HepG2 (cell line): Measurements from ENCODE around the gene VPS29. TPM values are rescaled to one million over a fixed set of nuclear protein-coding genes. Genes with fewer than 3 reads are reported as not detected.

Experiments used
- ATF1 ChIP-seq: IDR thresholded peaks from 2 replicates; pipeline ENCODE4 v1.6.1; 2016; ENCODE audit warnings: mild to moderate bottlenecking, control low read depth
- BORCS8-MEF2B ChIP-seq: sonication (generic); formaldehyde crosslinking; IDR thresholded peaks from 2 replicates; pipeline ENCODE4 v1.8.0; 2022; ENCODE audit warnings: mild to moderate bottlenecking, missing genetic modification reagents
- CCAR2 ChIP-seq: fragments of 200-400 bp; formaldehyde crosslinking; optimal IDR thresholded peaks from 2 replicates; pipeline ENCODE3; 2018; ENCODE audit warnings: low read depth, mild to moderate bottlenecking, low read length, moderate library complexity
- CEBPG ChIP-seq: IDR thresholded peaks from 2 replicates; pipeline ENCODE4 v1.6.1; 2016
- FLYWCH1 ChIP-seq: sonication (generic); formaldehyde crosslinking; IDR thresholded peaks from 2 replicates; pipeline ENCODE4 v1.8.1; 2023; ENCODE audit warnings: mild to moderate bottlenecking, missing genetic modification reagents
- FOSL1 ChIP-seq: sonication (generic); formaldehyde crosslinking; IDR thresholded peaks from 2 replicates; pipeline ENCODE4 v1.9.0; 2021; ENCODE audit warnings: missing genetic modification reagents, borderline replicate concordance
- GABPA ChIP-seq, 2 experiments: IDR thresholded peaks; 2 replicates each; pipeline ENCODE4 v1.6.1; 2011 to 2016; ENCODE audit warnings: low read depth in 2 of 2, low read length in 1 of 2, missing biosample characterization in 1 of 2, missing genetic modification characterization in 1 of 2
- GLI4 ChIP-seq: sonication (generic); formaldehyde crosslinking; IDR thresholded peaks from 2 replicates; pipeline ENCODE4 v1.5.1; 2020; ENCODE audit warnings: missing genetic modification reagents, mild to moderate bottlenecking, moderate library complexity, borderline replicate concordance
- HMG20B ChIP-seq: conservative IDR thresholded peaks from 2 replicates; pipeline ENCODE4 v1.6.1; 2016; ENCODE audit warnings: missing genetic modification reagents, missing compliant biosample characterization
- HMGA1 ChIP-seq: sonication (generic); formaldehyde crosslinking; conservative IDR thresholded peaks from 2 replicates; pipeline ENCODE4 v1.4.0; 2020; ENCODE audit warnings: missing genetic modification reagents
- HNRNPUL1 ChIP-seq: fragments of 200-400 bp; formaldehyde crosslinking; IDR thresholded peaks from 2 replicates; pipeline ENCODE4 v1.6.1; 2017; ENCODE audit warnings: low read depth, mild to moderate bottlenecking, low read length, moderate library complexity
- KDM2A ChIP-seq: sonication (generic); formaldehyde crosslinking; IDR thresholded peaks from 2 replicates; pipeline ENCODE4 v1.4.0; 2020; ENCODE audit warnings: low read depth, missing genetic modification reagents, borderline replicate concordance
- LCORL ChIP-seq, 2 experiments: fragments of 450-650 bp in 1 of 2; sonication (generic) in 1 of 2; formaldehyde crosslinking in 1 of 2; IDR thresholded peaks; 2 replicates each; pipeline versions ENCODE4 v1.5.0 to v1.6.1; 2017 to 2020; ENCODE audit warnings: antibody characterized with exemption in 1 of 2, missing genetic modification reagents in 1 of 2
- PLRG1 ChIP-seq: fragments of 450-650 bp; conservative IDR thresholded peaks from 2 replicates; pipeline ENCODE4 v1.6.1; 2016
- POLR2G ChIP-seq: fragments of 200-400 bp; formaldehyde crosslinking; IDR thresholded peaks from 2 replicates; pipeline ENCODE4 v1.6.1; 2018; ENCODE audit warnings: mild to moderate bottlenecking, low read depth, low read length, moderate library complexity
- RFXAP ChIP-seq: sonication (generic); formaldehyde crosslinking; IDR thresholded peaks from 2 replicates; pipeline ENCODE4 v1.4.0; 2020; ENCODE audit warnings: missing genetic modification reagents, borderline replicate concordance
- SIX1 ChIP-seq: sonication (generic); formaldehyde crosslinking; IDR thresholded peaks from 2 replicates; pipeline ENCODE4 v1.4.0; 2020; ENCODE audit warnings: missing genetic modification reagents, borderline replicate concordance
- SMAD1 ChIP-seq: sonication (generic); formaldehyde crosslinking; IDR thresholded peaks from 2 replicates; pipeline ENCODE4 v1.4.0; 2020; ENCODE audit warnings: missing genetic modification reagents, low read depth, mild to moderate bottlenecking, borderline replicate concordance
- TAF1 ChIP-seq: sonication (generic); formaldehyde crosslinking; IDR thresholded peaks from 2 replicates; pipeline ENCODE4 v1.4.0; 2020; ENCODE audit warnings: missing genetic modification reagents
- TOPORS ChIP-seq: sonication (generic); formaldehyde crosslinking; IDR thresholded peaks from 2 replicates; pipeline ENCODE4 v1.8.0; 2023; ENCODE audit warnings: mild to moderate bottlenecking, missing genetic modification reagents
- XRCC5 ChIP-seq: fragments of 200-400 bp; formaldehyde crosslinking; optimal IDR thresholded peaks from 2 replicates; pipeline ENCODE3; 2017; ENCODE audit warnings: mild to moderate bottlenecking, low read length
- ZBTB3 ChIP-seq: sonication (generic); formaldehyde crosslinking; IDR thresholded peaks from 2 replicates; pipeline ENCODE4 v1.4.0; 2020; ENCODE audit warnings: low read depth, mild to moderate bottlenecking, moderate library complexity, missing genetic modification reagents, borderline replicate concordance
- ZFX ChIP-seq: sonication (generic); formaldehyde crosslinking; IDR thresholded peaks from 2 replicates; pipeline ENCODE4 v1.4.0; 2020; ENCODE audit warnings: mild to moderate bottlenecking, low read depth, missing genetic modification reagents, moderate library complexity
- ZNF263 ChIP-seq: sonication (generic); formaldehyde crosslinking; IDR thresholded peaks from 2 replicates; pipeline ENCODE4 v1.4.0; 2020; ENCODE audit warnings: missing genetic modification reagents
- ZNF558 ChIP-seq: sonication (generic); formaldehyde crosslinking; IDR thresholded peaks from 2 replicates; pipeline ENCODE4 v1.9.0; 2022; ENCODE audit warnings: mild to moderate bottlenecking, missing genetic modification reagents, borderline replicate concordance
- ZNF709 ChIP-seq: sonication (generic); formaldehyde crosslinking; IDR thresholded peaks from 2 replicates; pipeline ENCODE4 v1.5.0; 2020; ENCODE audit warnings: mild to moderate bottlenecking, missing genetic modification reagents
- polyA plus RNA-seq, 8 experiments: library from polyadenylated mRNA; depleted of rRNA in 3 of 8; stranded (reverse) in 7 of 8; unstranded in 1 of 8; fragments of >200 nt; fragmentation: Illumina TruSeq in 4 of 8; extraction: Trizol in 4 of 8; gene quantifications; 2 replicates each; pipeline versions ENCODE4 v1.2.1 to v1.2.3, GENCODE V29; 2011 to 2016; ENCODE audit warnings: low read depth in 4 of 8, missing spikeins in 1 of 8, mixed read lengths in 1 of 8; ENCODE audit not compliant: insufficient read depth in 1 of 8
- total RNA-seq, 5 experiments: library from RNA; depleted of rRNA; stranded (reverse); fragments of >200 nt; fragmentation: Illumina TruSeq; extraction: Trizol; gene quantifications; 2 replicates each; pipeline ENCODE4 v1.2.3, GENCODE V29; 2016; ENCODE audit warnings: low read depth in 1 of 5
- TF ChIP-seq, protein P1 (sequence below): sonication (generic); formaldehyde crosslinking; IDR thresholded peaks from 2 replicates; pipeline ENCODE4 v1.9.0; 2021; ENCODE audit warnings: missing genetic modification reagents, borderline replicate concordance
- TF ChIP-seq, protein P2 (sequence below): sonication (generic); formaldehyde crosslinking; IDR thresholded peaks from 2 replicates; pipeline ENCODE4 v1.5.1; 2020; ENCODE audit warnings: mild to moderate bottlenecking, missing genetic modification reagents, moderate library complexity
- TF ChIP-seq, protein P3 (sequence below): sonication (generic); formaldehyde crosslinking; IDR thresholded peaks from 2 replicates; pipeline ENCODE4 v1.5.0; 2020; ENCODE audit warnings: mild to moderate bottlenecking, missing genetic modification reagents

The VPS29 gene
- total and polyA plus RNA-seq, 2 of the 13 experiments (the other 11 are each of a cell fraction or from before 2014, with no cell fraction given): 107 to 114 TPM

DNA sequence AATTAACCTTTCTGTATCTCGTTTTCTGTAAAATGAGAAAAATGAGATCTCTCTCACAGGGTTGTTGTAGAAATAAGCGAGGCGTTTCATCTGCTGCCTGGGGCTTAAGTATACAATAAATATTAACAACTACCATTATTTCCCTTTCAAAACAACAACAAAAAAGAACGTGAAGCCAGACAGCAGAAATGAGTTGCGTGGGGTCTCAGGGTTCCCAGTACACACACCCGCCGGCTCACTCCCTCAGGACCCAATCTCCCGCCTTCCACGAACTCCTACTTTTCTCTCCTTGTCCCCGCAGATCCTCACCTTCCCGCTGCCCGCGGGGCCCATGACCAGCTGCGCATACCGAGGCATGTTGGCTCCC, 34.1 kb downstream of the VPS29 start (continued):
- TF ChIP-seq GABPA (IDR thresholded peaks at IDR 0.05; ENCODE audit: low read depth, low read length) (no peak), GABPA (CRISPR knock-in tag; IDR thresholded peaks at IDR 0.05; ENCODE audit: low read depth) (no peak), LCORL (IDR thresholded peaks at IDR 0.05) (no peak), LCORL (CRISPR knock-in tag; IDR thresholded peaks at IDR 0.05) (no peak), ZFX (CRISPR knock-in tag) (0 out of 2 replicates have a peak, but pooled peaks have one; percentile 33), POLR2G (peak; percentile 91; the same call in 1 of the 2 replicates), HMGA1 (CRISPR knock-in tag) (no peak), GLI4 (no peak), ZNF263 (CRISPR knock-in tag) (no peak), SMAD1 (CRISPR knock-in tag) (no peak), ZBTB3 (CRISPR knock-in tag) (0 out of 2 replicates have a peak, but pooled peaks have one; percentile 8), CEBPG (CRISPR knock-in tag) (no peak), PLRG1 (no peak), ZNF558 (CRISPR knock-in tag) (no peak), RFXAP (CRISPR knock-in tag) (no peak), ZNF709 (CRISPR knock-in tag) (no peak), FLYWCH1 (CRISPR knock-in tag) (no peak), ATF1 (no peak), HMG20B (CRISPR knock-in tag) (no peak), XRCC5 (no peak), SIX1 (CRISPR knock-in tag) (no peak), TAF1 (CRISPR knock-in tag) (peak; percentile 80; the same call in 1 of the 2 replicates), BORCS8-MEF2B (no peak), FOSL1 (CRISPR knock-in tag) (no peak), KDM2A (no peak), CCAR2 (no peak), TOPORS (CRISPR knock-in tag) (no peak), HNRNPUL1 (no peak)
- TF ChIP-seq, protein P1, sequence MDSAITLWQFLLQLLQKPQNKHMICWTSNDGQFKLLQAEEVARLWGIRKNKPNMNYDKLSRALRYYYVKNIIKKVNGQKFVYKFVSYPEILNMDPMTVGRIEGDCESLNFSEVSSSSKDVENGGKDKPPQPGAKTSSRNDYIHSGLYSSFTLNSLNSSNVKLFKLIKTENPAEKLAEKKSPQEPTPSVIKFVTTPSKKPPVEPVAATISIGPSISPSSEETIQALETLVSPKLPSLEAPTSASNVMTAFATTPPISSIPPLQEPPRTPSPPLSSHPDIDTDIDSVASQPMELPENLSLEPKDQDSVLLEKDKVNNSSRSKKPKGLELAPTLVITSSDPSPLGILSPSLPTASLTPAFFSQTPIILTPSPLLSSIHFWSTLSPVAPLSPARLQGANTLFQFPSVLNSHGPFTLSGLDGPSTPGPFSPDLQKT (CRISPR knock-in tag): no peak
- TF ChIP-seq, protein P2, sequence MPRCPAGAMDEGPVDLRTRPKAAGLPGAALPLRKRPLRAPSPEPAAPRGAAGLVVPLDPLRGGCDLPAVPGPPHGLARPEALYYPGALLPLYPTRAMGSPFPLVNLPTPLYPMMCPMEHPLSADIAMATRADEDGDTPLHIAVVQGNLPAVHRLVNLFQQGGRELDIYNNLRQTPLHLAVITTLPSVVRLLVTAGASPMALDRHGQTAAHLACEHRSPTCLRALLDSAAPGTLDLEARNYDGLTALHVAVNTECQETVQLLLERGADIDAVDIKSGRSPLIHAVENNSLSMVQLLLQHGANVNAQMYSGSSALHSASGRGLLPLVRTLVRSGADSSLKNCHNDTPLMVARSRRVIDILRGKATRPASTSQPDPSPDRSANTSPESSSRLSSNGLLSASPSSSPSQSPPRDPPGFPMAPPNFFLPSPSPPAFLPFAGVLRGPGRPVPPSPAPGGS (CRISPR knock-in tag): no peak
- TF ChIP-seq, protein P3, sequence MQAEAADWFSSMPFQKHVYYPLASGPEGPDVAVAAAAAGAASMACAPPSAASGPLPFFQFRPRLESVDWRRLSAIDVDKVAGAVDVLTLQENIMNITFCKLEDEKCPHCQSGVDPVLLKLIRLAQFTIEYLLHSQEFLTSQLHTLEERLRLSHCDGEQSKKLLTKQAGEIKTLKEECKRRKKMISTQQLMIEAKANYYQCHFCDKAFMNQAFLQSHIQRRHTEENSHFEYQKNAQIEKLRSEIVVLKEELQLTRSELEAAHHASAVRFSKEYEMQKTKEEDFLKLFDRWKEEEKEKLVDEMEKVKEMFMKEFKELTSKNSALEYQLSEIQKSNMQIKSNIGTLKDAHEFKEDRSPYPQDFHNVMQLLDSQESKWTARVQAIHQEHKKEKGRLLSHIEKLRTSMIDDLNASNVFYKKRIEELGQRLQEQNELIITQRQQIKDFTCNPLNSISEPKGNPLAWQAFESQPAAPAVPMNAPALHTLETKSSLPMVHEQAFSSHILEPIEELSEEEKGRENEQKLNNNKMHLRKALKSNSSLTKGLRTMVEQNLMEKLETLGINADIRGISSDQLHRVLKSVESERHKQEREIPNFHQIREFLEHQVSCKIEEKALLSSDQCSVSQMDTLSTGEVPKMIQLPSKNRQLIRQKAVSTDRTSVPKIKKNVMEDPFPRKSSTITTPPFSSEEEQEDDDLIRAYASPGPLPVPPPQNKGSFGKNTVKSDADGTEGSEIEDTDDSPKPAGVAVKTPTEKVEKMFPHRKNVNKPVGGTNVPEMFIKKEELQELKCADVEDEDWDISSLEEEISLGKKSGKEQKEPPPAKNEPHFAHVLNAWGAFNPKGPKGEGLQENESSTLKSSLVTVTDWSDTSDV (CRISPR knock-in tag): no peak
